ENCODE measurements around the gene LYPD6.

DNA sequence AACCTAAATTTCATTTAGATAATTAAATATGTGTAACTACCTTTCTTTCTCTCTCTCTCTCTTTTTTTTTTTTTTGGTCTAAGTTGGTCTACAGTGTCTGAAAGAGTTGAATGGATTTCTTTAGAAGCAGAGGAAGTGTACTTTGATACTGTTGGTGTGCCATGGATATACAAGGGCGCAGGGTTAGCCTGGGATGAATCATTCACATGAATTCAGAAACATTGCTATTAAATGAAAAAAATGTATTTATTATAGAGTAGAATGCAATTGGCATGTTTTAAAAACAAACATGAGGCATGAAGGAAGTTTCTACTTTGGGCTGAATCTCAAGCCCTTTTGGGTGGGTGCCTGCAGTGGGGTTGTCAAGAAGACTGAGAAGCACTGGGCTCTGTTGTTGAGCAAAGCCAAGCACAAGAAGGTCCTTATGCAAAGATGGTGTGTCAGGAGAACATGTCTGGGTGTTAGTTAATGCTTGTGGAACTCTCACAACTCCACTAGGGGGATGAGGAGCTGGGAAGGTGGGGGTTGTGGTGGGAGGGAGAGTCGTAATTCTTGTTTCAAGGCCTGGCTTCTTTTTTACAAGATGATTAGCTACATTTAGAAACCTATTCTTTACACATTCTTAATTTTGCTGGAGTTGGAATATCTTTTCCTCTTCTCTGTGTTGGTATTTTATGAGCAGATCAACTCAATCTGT, 57.9 kb downstream of the LYPD6 start:
- TF ChIP-seq, protein P1, sequence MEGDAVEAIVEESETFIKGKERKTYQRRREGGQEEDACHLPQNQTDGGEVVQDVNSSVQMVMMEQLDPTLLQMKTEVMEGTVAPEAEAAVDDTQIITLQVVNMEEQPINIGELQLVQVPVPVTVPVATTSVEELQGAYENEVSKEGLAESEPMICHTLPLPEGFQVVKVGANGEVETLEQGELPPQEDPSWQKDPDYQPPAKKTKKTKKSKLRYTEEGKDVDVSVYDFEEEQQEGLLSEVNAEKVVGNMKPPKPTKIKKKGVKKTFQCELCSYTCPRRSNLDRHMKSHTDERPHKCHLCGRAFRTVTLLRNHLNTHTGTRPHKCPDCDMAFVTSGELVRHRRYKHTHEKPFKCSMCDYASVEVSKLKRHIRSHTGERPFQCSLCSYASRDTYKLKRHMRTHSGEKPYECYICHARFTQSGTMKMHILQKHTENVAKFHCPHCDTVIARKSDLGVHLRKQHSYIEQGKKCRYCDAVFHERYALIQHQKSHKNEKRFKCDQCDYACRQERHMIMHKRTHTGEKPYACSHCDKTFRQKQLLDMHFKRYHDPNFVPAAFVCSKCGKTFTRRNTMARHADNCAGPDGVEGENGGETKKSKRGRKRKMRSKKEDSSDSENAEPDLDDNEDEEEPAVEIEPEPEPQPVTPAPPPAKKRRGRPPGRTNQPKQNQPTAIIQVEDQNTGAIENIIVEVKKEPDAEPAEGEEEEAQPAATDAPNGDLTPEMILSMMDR (IDR thresholded peaks at IDR 0.05): no peak
- no peak for TF ChIP-seq POLR2A (IDR thresholded peaks at IDR 0.05)
- TF ChIP-seq EP300 (IDR thresholded peaks at IDR 0.05): no peak
